ENCODE measurements around the gene UCHL3. TPM values are rescaled to one million over a fixed set of nuclear protein-coding genes. Genes with fewer than 3 reads are reported as not detected.

UCHL3 gene
- total and polyA plus RNA-seq, 8 donors = 20.5 to 27.1 (median 22.7) TPM

DNA sequence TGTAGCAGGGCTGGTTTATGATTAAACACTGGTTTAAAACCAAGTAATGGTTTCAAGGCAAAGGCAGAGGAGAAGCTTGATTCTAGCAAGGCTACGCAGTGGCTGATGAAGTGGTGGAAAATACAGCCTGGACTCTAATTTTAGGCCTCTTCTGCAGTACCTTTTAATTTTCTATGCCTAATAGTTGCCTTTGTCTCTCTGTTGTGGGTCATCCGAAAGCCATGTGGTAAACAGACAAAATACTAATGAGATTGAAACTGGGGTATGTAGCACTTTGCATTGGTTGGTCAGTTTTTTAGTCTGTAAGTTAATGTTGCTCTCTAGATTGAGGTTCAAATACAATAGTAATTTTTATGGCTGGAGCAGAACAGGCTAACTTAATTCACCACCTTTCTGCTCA lies 89.9 kb downstream of the UCHL3 start:
- Histone ChIP-seq H3K4me1 (peaks cover 8 to 22% of the 10 kb centered on the region in 2 donors), H3K36me3 (no peaks in the 10 kb centered on the region), H3K9me3 (no peaks in the 10 kb centered on the region), H3K27me3 (peaks cover 0 to 37% of the 10 kb centered on the region in 2 donors), H3K4me3 (no peak overlapping the region), H3K27ac (no peak overlapping the region)
- intact Hi-C loops (cut with DNase I) = no loop called here
- TF ChIP-seq CTCF (IDR thresholded peaks at IDR 0.05) = no peak
- no peak for ATAC-seq
- no peak for DNase-seq

- Histone ChIP-seq H3K4me3 (no peak overlapping the region), H3K4me1 (peaks cover 8 to 12% of the 10 kb centered on the region in 2 donors), H3K9me3 (no peaks in the 10 kb centered on the region), H3K27me3 (peaks cover 0 to 26% of the 10 kb centered on the region in 2 donors), H3K36me3 (no peaks in the 10 kb centered on the region), H3K27ac (no peak overlapping the region)
- TF ChIP-seq CTCF (IDR thresholded peaks at IDR 0.05) = no peak
- DNase-seq (no peak), ATAC-seq (no peak)
- intact Hi-C loops (cut with DNase I) = no loop called here
Observed at GRCh38 chr13:75641026-75641425, 91.4 kb downstream of the UCHL3 start.

GRCh38 chr13:75643182-75643581 lies 93.6 kb downstream of the UCHL3 start:
- peak; percentile 44 for ATAC-seq
- Histone ChIP-seq H3K4me3 (no peak overlapping the region), H3K9me3 (no peaks in the 10 kb centered on the region), H3K27ac (no peak overlapping the region), H3K4me1 (no peaks in the 10 kb centered on the region), H3K36me3 (no peaks in the 10 kb centered on the region), H3K27me3 (peaks cover 0 to 4% of the 10 kb centered on the region in 2 donors)
- DNase-seq = no peak
- intact Hi-C loops (cut with DNase I) = no loop called here
- no peak for TF ChIP-seq CTCF (IDR thresholded peaks at IDR 0.05)

DNA sequence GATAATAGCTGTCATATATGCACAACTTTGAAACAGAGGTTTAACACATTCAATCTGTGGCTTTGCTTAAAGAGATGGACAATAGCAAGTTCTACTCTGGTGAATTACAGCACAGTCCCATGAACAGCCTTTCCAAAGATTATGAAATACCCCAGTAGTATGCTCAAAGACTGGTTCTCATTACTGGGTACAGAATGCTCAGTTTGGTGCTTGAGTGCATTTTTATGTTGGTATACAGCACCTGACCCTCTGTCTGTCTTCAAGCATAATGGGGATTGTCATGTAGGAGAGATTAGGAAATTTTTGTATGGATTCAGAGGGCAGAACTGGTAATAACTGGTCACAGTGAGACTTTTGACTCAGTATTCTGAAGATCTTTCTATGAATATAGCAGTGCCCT lies 94.1 kb downstream of the UCHL3 start:
- H3K27ac ChIP-seq = no peak overlapping the region
- TF ChIP-seq CTCF (IDR thresholded peaks at IDR 0.05) = no peak

DNA sequence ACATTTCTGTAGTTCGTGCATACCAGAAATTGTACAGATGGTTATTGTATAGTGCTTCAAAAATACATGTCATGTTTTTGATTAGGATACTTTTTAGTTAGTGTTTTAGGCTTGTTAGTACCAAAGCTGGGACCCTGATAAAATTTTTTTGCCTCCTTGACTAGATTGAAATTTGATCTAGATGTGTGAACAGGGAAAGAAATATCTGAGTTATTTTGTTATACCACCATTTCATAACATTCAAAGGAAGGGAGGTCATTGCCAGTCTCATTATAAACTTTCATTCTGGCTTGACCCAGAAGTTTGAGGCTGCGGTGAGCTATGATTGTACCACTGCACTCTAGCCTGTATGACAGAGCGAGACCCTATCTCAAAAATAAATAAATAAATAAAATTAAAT lies 95.5 kb downstream of the UCHL3 start:
- no peaks in the 10 kb centered on the region for H3K9me3 ChIP-seq
- DNase-seq (no peak), ATAC-seq (no peak)
- no peak overlapping the region for H3K27ac ChIP-seq
- intact Hi-C loops (cut with DNase I) = no loop called here
- no peak overlapping the region for H3K4me3 ChIP-seq
- H3K4me1 ChIP-seq = no peaks in the 10 kb centered on the region
- H3K36me3 ChIP-seq = no peaks in the 10 kb centered on the region
- no peaks in the 10 kb centered on the region for H3K27me3 ChIP-seq
- TF ChIP-seq CTCF (IDR thresholded peaks at IDR 0.05) = no peak

More for the DNA sequence above, 94.1 kb downstream of the UCHL3 start:
- H3K27me3 ChIP-seq = no peaks in the 10 kb centered on the region
- no peaks in the 10 kb centered on the region for H3K4me1 ChIP-seq
- H3K4me3 ChIP-seq = no peak overlapping the region
- DNase-seq = no peak
- peak; percentile 32 for ATAC-seq
- H3K9me3 ChIP-seq = no peaks in the 10 kb centered on the region
- no peaks in the 10 kb centered on the region for H3K36me3 ChIP-seq
- intact Hi-C loops (cut with DNase I) = no loop called here
